ENCODE data around the gene PTTG2. TPM values are rescaled to one million over a fixed set of nuclear protein-coding genes. Genes with fewer than 3 reads are reported as not detected.
"Not testable (repeated sequence)": the region's sequence is repeated elsewhere in the genome, so short reads cannot be mapped to it uniquely, and the experiment has no call there.

PTTG2 gene
- total RNA-seq: 1.2 TPM
- long read RNA-seq: 0 reads

DNA sequence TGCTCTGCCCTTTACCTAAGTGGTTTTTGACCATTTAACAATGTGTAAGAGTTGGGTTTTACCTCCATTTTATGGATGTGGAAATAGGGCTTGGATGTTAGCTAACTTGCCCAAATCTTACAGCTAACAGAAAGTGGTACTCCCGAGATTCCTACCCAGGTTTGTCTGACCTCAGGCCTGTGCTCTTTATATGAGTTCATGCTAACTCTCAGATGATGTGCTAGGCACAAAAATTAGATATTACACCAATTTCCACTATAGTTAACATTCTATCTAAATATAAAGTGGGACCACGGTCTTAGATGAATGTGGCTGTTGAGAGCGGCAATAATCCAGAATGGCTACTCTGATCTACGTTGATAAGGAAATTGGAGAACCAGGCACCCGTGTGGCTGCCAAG lies at the start of gene PTTG2:
Gene PTTG2, plus strand, starts transcription at position 301 of the 400 bp plus-strand sequence. Its CDS starts 37 bp downstream, at position 338.
- Histone ChIP-seq H3K36me3 (no peaks in the 10 kb centered on the region), H3K27ac (no peak within 1 kb of the TSS), H3K4me3 (no peak within 1 kb of the TSS), H3K4me1 (peaks cover 10% of the 10 kb centered on the region), H3K9me3 (no peaks in the 10 kb centered on the region), H3K27me3 (ENCODE audit: low read depth) (no peaks in the 10 kb centered on the region)
- TF ChIP-seq, protein P1, sequence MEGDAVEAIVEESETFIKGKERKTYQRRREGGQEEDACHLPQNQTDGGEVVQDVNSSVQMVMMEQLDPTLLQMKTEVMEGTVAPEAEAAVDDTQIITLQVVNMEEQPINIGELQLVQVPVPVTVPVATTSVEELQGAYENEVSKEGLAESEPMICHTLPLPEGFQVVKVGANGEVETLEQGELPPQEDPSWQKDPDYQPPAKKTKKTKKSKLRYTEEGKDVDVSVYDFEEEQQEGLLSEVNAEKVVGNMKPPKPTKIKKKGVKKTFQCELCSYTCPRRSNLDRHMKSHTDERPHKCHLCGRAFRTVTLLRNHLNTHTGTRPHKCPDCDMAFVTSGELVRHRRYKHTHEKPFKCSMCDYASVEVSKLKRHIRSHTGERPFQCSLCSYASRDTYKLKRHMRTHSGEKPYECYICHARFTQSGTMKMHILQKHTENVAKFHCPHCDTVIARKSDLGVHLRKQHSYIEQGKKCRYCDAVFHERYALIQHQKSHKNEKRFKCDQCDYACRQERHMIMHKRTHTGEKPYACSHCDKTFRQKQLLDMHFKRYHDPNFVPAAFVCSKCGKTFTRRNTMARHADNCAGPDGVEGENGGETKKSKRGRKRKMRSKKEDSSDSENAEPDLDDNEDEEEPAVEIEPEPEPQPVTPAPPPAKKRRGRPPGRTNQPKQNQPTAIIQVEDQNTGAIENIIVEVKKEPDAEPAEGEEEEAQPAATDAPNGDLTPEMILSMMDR (IDR thresholded peaks at IDR 0.05): no peak
- intact Hi-C loops (cut with DNase I): no loop called here
- no peak for ATAC-seq
- no peak for DNase-seq

DNA sequence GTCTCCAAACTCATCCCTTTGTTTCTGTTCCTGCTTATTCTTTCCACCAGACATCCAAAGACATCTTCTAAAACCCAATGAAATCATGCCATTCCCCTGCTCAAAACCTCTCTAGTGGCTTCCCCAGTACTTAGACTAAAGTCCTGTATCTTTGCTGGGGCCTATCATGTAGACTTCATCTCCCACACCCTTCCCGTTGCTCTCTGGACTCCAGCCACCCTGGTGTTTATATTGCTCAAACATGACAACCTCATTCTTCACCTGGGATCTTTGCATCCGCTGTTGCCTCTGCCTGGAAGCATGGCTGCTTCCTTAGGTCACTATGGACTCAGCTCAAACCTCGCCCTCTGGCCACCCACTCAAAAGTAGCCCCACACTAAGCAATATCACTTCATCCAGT lies 45.7 kb upstream of the PTTG2 start:
- Histone ChIP-seq H3K36me3 (no peaks in the 10 kb centered on the region), H3K27me3 (ENCODE audit: low read depth) (no peaks in the 10 kb centered on the region), H3K4me3 (no peak overlapping the region), H3K4me1 (no peaks in the 10 kb centered on the region), H3K9me3 (no peaks in the 10 kb centered on the region), H3K27ac (no peak overlapping the region)
- DNase-seq (no peak), ATAC-seq (no peak)
- TF ChIP-seq, protein P1 (IDR thresholded peaks at IDR 0.05): no peak
- intact Hi-C loops (cut with DNase I): no loop called here

- no peaks in the 10 kb centered on the region for H3K4me1 ChIP-seq
- no peaks in the 10 kb centered on the region for H3K27me3 ChIP-seq (ENCODE audit: low read depth)
- TF ChIP-seq, protein P1 (IDR thresholded peaks at IDR 0.05): no peak
- DNase-seq (no peak), ATAC-seq (no peak)
- no peaks in the 10 kb centered on the region for H3K36me3 ChIP-seq
- H3K4me3 ChIP-seq: no peak overlapping the region
- no peaks in the 10 kb centered on the region for H3K9me3 ChIP-seq
- H3K27ac ChIP-seq: no peak overlapping the region
- intact Hi-C loops (cut with DNase I): no loop called here
Observed at GRCh38 chr4:37917388-37917787, 42.8 kb upstream of the PTTG2 start.

DNA sequence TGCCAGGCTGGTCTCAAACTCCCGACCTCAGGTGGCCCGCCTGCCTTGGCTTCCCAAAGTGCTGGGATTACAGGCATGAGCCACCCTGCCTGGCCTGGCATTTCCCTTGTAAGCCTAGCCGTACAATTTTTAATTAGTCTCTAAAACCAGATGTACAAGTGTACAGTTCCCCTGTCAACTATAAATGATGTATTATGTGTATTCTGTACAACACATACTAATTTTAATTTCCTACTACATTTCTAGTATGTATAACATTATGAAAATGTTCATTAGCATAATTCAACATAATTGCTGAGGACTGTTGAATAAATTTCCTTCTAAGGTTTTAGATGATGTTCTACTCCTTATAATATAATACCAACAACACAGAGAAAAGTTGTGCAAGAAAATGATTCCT lies 41.5 kb upstream of the PTTG2 start:
- no peaks in the 10 kb centered on the region for H3K36me3 ChIP-seq
- DNase-seq (no peak), ATAC-seq (no peak)
- H3K27ac ChIP-seq: no peak overlapping the region
- H3K4me1 ChIP-seq: no peaks in the 10 kb centered on the region
- no peaks in the 10 kb centered on the region for H3K27me3 ChIP-seq (ENCODE audit: low read depth)
- no peak overlapping the region for H3K4me3 ChIP-seq
- intact Hi-C loops (cut with DNase I): no loop called here
- no peaks in the 10 kb centered on the region for H3K9me3 ChIP-seq
- TF ChIP-seq, protein P1 (IDR thresholded peaks at IDR 0.05): no peak

DNA sequence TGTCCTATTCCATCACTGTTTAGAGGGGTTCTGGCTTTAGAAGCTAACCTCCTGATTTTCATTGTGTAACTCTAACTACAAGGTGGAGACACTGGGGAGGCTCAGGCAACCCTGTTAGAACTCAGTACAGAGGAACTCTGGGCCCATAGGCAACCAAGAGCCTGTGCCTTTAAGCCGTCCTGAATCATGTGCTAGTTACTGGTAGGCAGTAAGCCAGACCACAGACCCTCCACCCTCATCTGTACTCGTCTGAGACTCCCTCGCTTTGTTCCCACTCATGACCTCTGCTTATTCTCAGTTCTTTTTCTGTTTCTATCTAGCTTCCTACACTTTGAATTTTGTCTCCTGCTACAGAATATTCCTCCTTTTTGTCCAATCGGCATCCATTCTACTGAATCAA lies 37.9 kb upstream of the PTTG2 start:
- Histone ChIP-seq H3K9me3 (no peaks in the 10 kb centered on the region), H3K4me1 (no peaks in the 10 kb centered on the region), H3K4me3 (no peak overlapping the region), H3K36me3 (no peaks in the 10 kb centered on the region), H3K27me3 (ENCODE audit: low read depth) (no peaks in the 10 kb centered on the region), H3K27ac (no peak overlapping the region)
- DNase-seq (no peak), ATAC-seq (peak; percentile 45 to 80)
- TF ChIP-seq, protein P1 (IDR thresholded peaks at IDR 0.05): no peak
- intact Hi-C loops (cut with DNase I): no loop called here

DNA sequence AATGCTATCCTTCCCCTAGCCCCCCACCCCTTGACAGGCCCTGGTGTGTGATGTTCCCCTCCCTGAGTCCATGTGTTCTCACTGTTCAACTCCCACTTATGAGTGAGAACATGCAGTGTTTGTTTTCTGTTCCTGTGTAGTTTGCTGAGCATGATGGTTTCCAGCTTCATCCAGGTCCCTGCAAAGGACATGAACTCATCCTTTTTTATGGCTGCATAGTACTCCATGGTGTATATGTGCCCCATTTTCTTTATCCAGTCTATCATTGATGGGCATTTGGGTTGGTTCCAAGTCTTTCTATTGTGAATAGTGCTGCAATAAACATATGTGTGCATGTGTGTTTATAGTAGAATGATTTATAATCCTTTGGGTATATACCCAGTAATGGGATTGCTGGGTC lies 37.1 kb upstream of the PTTG2 start:
- ATAC-seq; H3K27ac ChIP-seq; H3K36me3 ChIP-seq; H3K9me3 ChIP-seq; H3K27me3 ChIP-seq (ENCODE audit: low read depth); DNase-seq; intact Hi-C loops (cut with DNase I); H3K4me1 ChIP-seq; H3K4me3 ChIP-seq: not testable (repeated sequence)

Data from lower lobe of right lung (tissue), 2 donors.